HCT116 (cell line): ENCODE results near the gene SH3BP4. TPM values are rescaled to one million over a fixed set of nuclear protein-coding genes. Genes with fewer than 3 reads are reported as not detected.

Source experiments
- ATAC-seq: fragments of 200-7000 bp; cut with Tn5 transposase; 2 replicates; pipeline ENCODE4 v1.9.1; 2020; ENCODE audit warnings: mild to moderate bottlenecking, moderate library complexity
- BruUV-seq: library from RNA; stranded (reverse); fragments of 400-500 nt; replicated peaks from 2 replicates; lab custom pipeline; 2021; lab: Mats Ljungman, UMichigan
- CTCF ChIA-PET: fragments of 300-600 bp; sonication (Branson Sonifier 250); formaldehyde crosslinking; loops from one replicate; lab custom pipeline; 2021; ENCODE audit warnings: antibody characterized with exemption; lab: Charles Lee
- POLR2A ChIA-PET: fragments of 300-600, 350-600 bp; sonication (Branson Sonifier 250); formaldehyde crosslinking; loops from one replicate; lab custom pipeline; 2021; ENCODE audit warnings: antibody characterized with exemption; lab: Charles Lee
- RAD21 ChIA-PET, 2 experiments: fragments of 300-600 bp; sonication (Branson Sonifier 250); formaldehyde crosslinking; loops; one replicate each; lab custom pipeline; 2023; ENCODE audit warnings: low total read pairs in 2 of 2; ENCODE audit not compliant: uncharacterized antibody in 2 of 2, unreplicated experiment in 2 of 2, low non-redundant PET in 1 of 2; lab: Charles Lee
- DNase-seq: peaks from one replicate; pipeline ENCODE4 v3.0.0-alpha.2; 2010; ENCODE audit warnings: low read depth, low spot score
- H2AFZ ChIP-seq: fragments of 200-600 bp; shearing (Covaris generic), sonication (generic); 2 replicates; pipeline ENCODE4 v1.6.1; 2017; ENCODE audit warnings: low read depth, mixed run types, mixed read lengths, antibody characterized with exemption, low read length; ENCODE audit not compliant: poor library complexity, severe bottlenecking
- H3K27ac ChIP-seq: 2 replicates; pipeline ENCODE4 v1.5.1; 2012; ENCODE audit warnings: low read depth, low read length
- H3K27me3 ChIP-seq: fragments of 200-600 bp; sonication (generic); 2 replicates; pipeline ENCODE4 v1.6.1; 2016; ENCODE audit warnings: mixed run types, low read length, mixed read lengths; ENCODE audit not compliant: insufficient read depth
- H3K36me3 ChIP-seq, 2 experiments: fragments of 200-500 bp in 1 of 2; fragments of 200-600 bp in 1 of 2; sonication (Bioruptor generic) in 1 of 2; sonication (generic) in 1 of 2; 2 replicates each; pipeline versions ENCODE4 v1.5.1 to v1.6.1; 2014 to 2016; ENCODE audit warnings: low read length in 2 of 2, inconsistent platforms in 1 of 2, mixed read lengths in 1 of 2, mixed run types in 1 of 2; ENCODE audit not compliant: insufficient read depth in 2 of 2, control insufficient read depth in 1 of 2
- H3K4me1 ChIP-seq, 2 experiments: fragments of 200-600 bp in 1 of 2; sonication (generic) in 1 of 2; 2 replicates each; pipeline versions ENCODE4 v1.5.1 to v1.6.1; 2012 to 2017; ENCODE audit warnings: low read length in 2 of 2, inconsistent platforms in 1 of 2, mild to moderate bottlenecking in 1 of 2, mixed read lengths in 1 of 2, mixed run types in 1 of 2, moderate library complexity in 1 of 2; ENCODE audit not compliant: insufficient read depth in 2 of 2, control insufficient read depth in 1 of 2
- H3K4me2 ChIP-seq: fragments of 200-600 bp; sonication (generic); 2 replicates; pipeline ENCODE4 v1.6.1; 2017; ENCODE audit warnings: mixed run types, low read length, mixed read lengths
- H3K4me3 ChIP-seq, 2 experiments: fragments of 200-600 bp in 1 of 2; sonication (generic) in 1 of 2; replicated peaks in 1 of 2; 2 replicates each; pipeline ENCODE4 v1.5.1; 2011 to 2016; ENCODE audit warnings: low read length in 2 of 2, control low read depth in 1 of 2, low read depth in 1 of 2, mild to moderate bottlenecking in 1 of 2, mixed read lengths in 1 of 2, mixed run types in 1 of 2
- H3K79me2 ChIP-seq: fragments of 200-600 bp; sonication (generic); 2 replicates; pipeline ENCODE4 v1.6.1; 2017; ENCODE audit warnings: mild to moderate bottlenecking, mixed run types, low read length, moderate library complexity, mixed read lengths; ENCODE audit not compliant: insufficient read depth
- H3K9ac ChIP-seq: fragments of 200-600 bp; sonication (generic); 2 replicates; pipeline ENCODE4 v1.6.1; 2016; ENCODE audit warnings: low read length, mixed read lengths
- H3K9me2 ChIP-seq: fragments of 200-600 bp; sonication (generic), shearing (Covaris generic); 2 replicates; pipeline ENCODE4 v1.6.1; 2017; ENCODE audit warnings: mixed run types, mild to moderate bottlenecking, moderate library complexity; ENCODE audit not compliant: insufficient read depth
- H3K9me3 ChIP-seq, 2 experiments: fragments of 200-500 bp in 1 of 2; fragments of 200-600 bp in 1 of 2; sonication (Bioruptor generic) in 1 of 2; sonication (generic) in 1 of 2; 2 replicates each; pipeline ENCODE4 v1.6.1; 2014 to 2017; ENCODE audit warnings: low read length in 2 of 2, mixed read lengths in 2 of 2, inconsistent platforms in 1 of 2, low read depth in 1 of 2, mild to moderate bottlenecking in 1 of 2, mixed run types in 1 of 2, moderate library complexity in 1 of 2; ENCODE audit not compliant: control insufficient read depth in 1 of 2, insufficient read depth in 1 of 2
- H4K20me1 ChIP-seq: fragments of 200-600 bp; sonication (generic), shearing (Covaris generic); 2 replicates; pipeline ENCODE4 v1.6.1; 2017; ENCODE audit warnings: mixed run types, mild to moderate bottlenecking, moderate library complexity; ENCODE audit not compliant: insufficient read depth
- CEBPB ChIP-seq: IDR thresholded peaks from 2 replicates; pipeline ENCODE4 v1.6.1; 2012; ENCODE audit warnings: low read depth
- EGR1 ChIP-seq: IDR thresholded peaks from 2 replicates; pipeline ENCODE4 v1.6.1; 2012; ENCODE audit warnings: low read depth
- EZH2phosphoT487 ChIP-seq: fragments of 200-600 bp; IDR thresholded peaks from 2 replicates; pipeline ENCODE4 v1.6.1; 2018; ENCODE audit warnings: antibody characterized with exemption, borderline replicate concordance
- FOSL1 ChIP-seq: IDR thresholded peaks from 2 replicates; pipeline ENCODE4 v1.6.1; 2012; ENCODE audit warnings: low read depth
- JUND ChIP-seq: IDR thresholded peaks from 2 replicates; pipeline ENCODE4 v1.6.1; 2012
- POLR2AphosphoS5 ChIP-seq: IDR thresholded peaks from 2 replicates; pipeline ENCODE4 v1.6.1; 2011; ENCODE audit warnings: mild to moderate bottlenecking, low read depth, low read length, moderate library complexity
- RAD21 ChIP-seq: IDR thresholded peaks from 2 replicates; pipeline ENCODE4 v1.6.1; 2012; ENCODE audit warnings: low read depth, mild to moderate bottlenecking
- SIN3A ChIP-seq: IDR thresholded peaks from 2 replicates; pipeline ENCODE4 v1.6.1; 2012; ENCODE audit warnings: low read depth
- SP1 ChIP-seq: IDR thresholded peaks from 2 replicates; pipeline ENCODE4 v1.6.1; 2012; ENCODE audit warnings: low read depth
- YY1 ChIP-seq: IDR thresholded peaks from 2 replicates; pipeline ENCODE4 v1.6.1; 2011; ENCODE audit warnings: low read length, low read depth, moderate library complexity, mild to moderate bottlenecking; ENCODE audit not compliant: insufficient replicate concordance; ENCODE audit errors: extremely low read depth
- ZFX ChIP-seq: fragments of 450-650 bp; IDR thresholded peaks from 2 replicates; pipeline ENCODE4 v1.6.1; 2017
- ZNF274 ChIP-seq: fragments of 200-500 bp; sonication (Bioruptor generic); IDR thresholded peaks from 2 replicates; pipeline ENCODE4 v1.6.1; 2014; ENCODE audit warnings: mild to moderate bottlenecking, low read depth, low read length, inconsistent platforms
- intact Hi-C: fragments of 100-400 bp; cut with micrococcal nuclease; formaldehyde crosslinking; loops from 2 replicates; pipeline ENCODE4 v1.10.0; 2022
- total RNA-seq: library from RNA; stranded (reverse); gene quantifications from one replicate; pipeline ENCODE4 v1.2.1, GENCODE V29; 2021; ENCODE audit not compliant: unreplicated experiment
- TF ChIP-seq, protein P1 (sequence below): IDR thresholded peaks from 2 replicates; pipeline ENCODE4 v1.6.1; 2012; ENCODE audit warnings: low read depth
- TF ChIP-seq, protein P2 (sequence below): IDR thresholded peaks from 2 replicates; pipeline ENCODE4 v1.6.1; 2011; ENCODE audit warnings: mild to moderate bottlenecking, low read length, moderate library complexity; ENCODE audit not compliant: insufficient replicate concordance; ENCODE audit errors: extremely low read depth
- TF ChIP-seq, protein P3 (sequence below): IDR thresholded peaks from 2 replicates; pipeline ENCODE4 v1.6.1; 2012

The SH3BP4 gene
- total RNA-seq, 1 experiment from 2014 or later: 32.9 TPM

DNA sequence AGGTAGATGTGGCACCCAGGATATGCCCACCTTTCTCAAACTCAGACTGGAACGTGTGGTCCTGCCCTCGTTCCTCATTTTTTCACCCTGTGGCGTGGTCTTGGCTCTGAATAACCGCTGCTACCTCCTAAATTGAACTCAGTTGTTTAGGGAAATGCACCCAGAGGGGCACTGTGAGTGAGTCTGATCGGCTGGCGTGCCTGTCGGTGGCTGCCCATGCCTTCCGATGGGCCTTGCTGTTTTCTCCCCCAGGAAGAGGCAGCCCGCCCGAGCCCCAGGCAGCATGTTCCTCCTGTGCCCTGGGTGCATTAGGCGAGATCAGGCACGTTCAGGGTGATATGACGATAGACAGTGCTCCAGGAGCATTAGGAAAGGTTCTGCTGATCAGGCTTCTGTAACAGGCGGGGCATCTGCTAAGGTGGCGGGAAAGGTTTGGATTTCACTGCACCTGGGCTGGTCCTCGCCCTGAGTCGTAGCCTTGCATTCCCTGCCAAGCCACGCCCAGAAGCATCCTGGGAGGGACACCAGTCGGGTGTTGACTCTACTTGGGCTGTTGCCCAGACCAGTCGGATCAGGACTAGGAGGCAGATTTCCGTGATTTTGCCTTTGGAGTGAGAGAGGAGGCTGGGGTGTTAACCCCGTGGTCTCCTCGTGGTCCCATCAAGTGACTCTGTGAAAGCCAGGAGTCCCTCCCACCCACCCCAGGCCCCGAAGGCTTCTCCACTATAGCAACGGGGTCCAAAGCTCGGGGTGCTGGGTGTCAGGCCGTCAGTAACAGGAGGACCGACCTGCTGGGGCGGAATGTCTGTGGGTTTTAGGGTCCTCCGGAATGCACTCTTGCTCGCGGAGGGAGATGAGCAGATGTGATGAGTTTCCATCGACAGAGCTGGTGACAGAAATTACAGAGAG lies 75.1 kb downstream of the SH3BP4 start (continued):
- TF ChIP-seq, protein P1, sequence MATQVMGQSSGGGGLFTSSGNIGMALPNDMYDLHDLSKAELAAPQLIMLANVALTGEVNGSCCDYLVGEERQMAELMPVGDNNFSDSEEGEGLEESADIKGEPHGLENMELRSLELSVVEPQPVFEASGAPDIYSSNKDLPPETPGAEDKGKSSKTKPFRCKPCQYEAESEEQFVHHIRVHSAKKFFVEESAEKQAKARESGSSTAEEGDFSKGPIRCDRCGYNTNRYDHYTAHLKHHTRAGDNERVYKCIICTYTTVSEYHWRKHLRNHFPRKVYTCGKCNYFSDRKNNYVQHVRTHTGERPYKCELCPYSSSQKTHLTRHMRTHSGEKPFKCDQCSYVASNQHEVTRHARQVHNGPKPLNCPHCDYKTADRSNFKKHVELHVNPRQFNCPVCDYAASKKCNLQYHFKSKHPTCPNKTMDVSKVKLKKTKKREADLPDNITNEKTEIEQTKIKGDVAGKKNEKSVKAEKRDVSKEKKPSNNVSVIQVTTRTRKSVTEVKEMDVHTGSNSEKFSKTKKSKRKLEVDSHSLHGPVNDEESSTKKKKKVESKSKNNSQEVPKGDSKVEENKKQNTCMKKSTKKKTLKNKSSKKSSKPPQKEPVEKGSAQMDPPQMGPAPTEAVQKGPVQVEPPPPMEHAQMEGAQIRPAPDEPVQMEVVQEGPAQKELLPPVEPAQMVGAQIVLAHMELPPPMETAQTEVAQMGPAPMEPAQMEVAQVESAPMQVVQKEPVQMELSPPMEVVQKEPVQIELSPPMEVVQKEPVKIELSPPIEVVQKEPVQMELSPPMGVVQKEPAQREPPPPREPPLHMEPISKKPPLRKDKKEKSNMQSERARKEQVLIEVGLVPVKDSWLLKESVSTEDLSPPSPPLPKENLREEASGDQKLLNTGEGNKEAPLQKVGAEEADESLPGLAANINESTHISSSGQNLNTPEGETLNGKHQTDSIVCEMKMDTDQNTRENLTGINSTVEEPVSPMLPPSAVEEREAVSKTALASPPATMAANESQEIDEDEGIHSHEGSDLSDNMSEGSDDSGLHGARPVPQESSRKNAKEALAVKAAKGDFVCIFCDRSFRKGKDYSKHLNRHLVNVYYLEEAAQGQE: no peak
- no peak for TF ChIP-seq ZFX

DNA sequence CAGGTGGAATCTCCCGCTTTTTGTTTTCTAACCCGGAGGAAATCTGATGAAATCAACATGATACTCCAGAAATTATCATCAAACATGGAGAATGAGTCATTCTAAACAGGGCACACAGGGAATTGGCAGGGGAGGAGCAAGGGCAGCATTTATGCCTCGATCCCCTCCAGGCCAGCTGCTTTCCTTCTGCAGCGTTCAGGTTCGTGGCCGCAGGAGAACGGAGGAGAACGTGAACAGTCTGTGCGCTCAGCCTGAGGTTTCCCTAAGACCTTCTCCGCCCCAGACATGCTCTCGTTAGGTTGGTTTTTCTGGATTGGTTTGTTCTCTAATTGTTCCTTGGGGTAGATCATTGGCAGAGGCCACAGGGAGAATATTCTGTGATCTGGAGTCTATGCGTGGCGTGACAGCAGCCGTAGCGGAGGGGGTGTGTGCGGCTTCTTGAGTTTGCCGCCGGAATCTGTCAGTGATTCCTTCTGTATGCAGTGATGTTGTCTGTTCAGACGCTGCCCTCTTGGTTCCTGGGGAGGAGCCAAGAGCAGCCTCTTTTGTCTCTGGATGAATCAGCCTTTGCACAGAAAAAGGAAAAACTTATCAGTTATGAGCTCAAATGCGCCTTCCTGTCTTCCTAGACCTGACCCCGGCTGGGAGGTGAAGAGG lies 75.9 kb downstream of the SH3BP4 start:
- ATAC-seq: no peak
- H3K79me2 ChIP-seq: peaks cover 45% of the 10 kb centered on the region
- peak overlapping the region; percentile 78; the same call in 1 of the 2 replicates for H3K27ac ChIP-seq
- H3K27me3 ChIP-seq: no peaks in the 10 kb centered on the region
- no peaks in the 10 kb centered on the region for H3K9me3 ChIP-seq
- intact Hi-C loops: no loop called here
- H3K9me2 ChIP-seq: no peaks in the 10 kb centered on the region
- ChIA-PET RAD21 (no interaction called here), POLR2A (no interaction called here), CTCF (interaction anchor here (0.8 kb wide), 1 partner anchor 147 kb away, joined by 3 read pairs; no protein-coding TSS in a partner anchor)
- BruUV-seq: no TSS peak
- no peaks in the 10 kb centered on the region for H3K36me3 ChIP-seq
- H3K4me3 ChIP-seq: no peak overlapping the region
- H4K20me1 ChIP-seq: no peaks in the 10 kb centered on the region
- peak overlapping the region; percentile 93 for H3K4me2 ChIP-seq
- no peak overlapping the region for H3K9ac ChIP-seq
- DNase-seq: no peak
- H3K4me1 ChIP-seq: peaks cover 50 to 59% of the 10 kb centered on the region in 2 experiments
- H2AFZ ChIP-seq: no peak overlapping the region
- TF ChIP-seq YY1 (no peak), EGR1 (no peak), FOSL1 (peak; percentile 64), ZNF274 (no peak), EZH2phosphoT487 (no peak), JUND (peak; percentile 35; the same call in 1 of the 2 replicates), SP1 (0 out of 2 replicates have a peak, but pooled peaks have one; percentile 27), POLR2AphosphoS5 (peak; percentile 33; the same call in 1 of the 2 replicates), CEBPB (peak; percentile 77), RAD21 (no peak), SIN3A (no peak)
- TF ChIP-seq, protein P2, sequence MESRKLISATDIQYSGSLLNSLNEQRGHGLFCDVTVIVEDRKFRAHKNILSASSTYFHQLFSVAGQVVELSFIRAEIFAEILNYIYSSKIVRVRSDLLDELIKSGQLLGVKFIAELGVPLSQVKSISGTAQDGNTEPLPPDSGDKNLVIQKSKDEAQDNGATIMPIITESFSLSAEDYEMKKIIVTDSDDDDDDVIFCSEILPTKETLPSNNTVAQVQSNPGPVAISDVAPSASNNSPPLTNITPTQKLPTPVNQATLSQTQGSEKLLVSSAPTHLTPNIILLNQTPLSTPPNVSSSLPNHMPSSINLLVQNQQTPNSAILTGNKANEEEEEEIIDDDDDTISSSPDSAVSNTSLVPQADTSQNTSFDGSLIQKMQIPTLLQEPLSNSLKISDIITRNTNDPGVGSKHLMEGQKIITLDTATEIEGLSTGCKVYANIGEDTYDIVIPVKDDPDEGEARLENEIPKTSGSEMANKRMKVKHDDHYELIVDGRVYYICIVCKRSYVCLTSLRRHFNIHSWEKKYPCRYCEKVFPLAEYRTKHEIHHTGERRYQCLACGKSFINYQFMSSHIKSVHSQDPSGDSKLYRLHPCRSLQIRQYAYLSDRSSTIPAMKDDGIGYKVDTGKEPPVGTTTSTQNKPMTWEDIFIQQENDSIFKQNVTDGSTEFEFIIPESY: no peak
- TF ChIP-seq, protein P3, sequence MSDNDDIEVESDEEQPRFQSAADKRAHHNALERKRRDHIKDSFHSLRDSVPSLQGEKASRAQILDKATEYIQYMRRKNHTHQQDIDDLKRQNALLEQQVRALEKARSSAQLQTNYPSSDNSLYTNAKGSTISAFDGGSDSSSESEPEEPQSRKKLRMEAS: no peak
